Measurements from ENCODE around the gene FGF12. TPM values are rescaled to one million over a fixed set of nuclear protein-coding genes. Genes with fewer than 3 reads are reported as not detected.
A peak's percentile ranks its signal among the peaks of the same experiment; 100 is the strongest.

FGF12 gene
- polyA plus RNA-seq, 10 donors, result 1.3 to 6.5 (median 3.1) TPM

DNA sequence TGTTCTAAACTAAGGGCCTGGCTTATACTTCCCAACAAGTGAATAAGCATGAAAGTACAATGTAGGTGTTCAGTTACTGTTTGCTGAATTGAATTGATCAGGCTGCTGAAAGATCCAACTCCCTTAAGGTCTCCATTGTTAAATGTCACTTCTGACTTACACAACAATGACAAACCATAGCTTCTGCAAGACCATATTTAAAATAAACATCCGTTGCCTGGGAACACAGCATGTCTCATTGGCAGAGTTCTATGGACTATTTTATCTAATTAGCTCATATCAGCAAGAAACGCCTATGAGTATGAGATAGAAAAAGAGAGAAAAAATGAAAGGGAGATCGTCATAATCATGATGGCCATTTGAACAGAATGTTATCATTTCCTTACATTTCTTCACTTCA lies 605.4 kb downstream of the FGF12 start:
- no peak for DNase-seq

DNA sequence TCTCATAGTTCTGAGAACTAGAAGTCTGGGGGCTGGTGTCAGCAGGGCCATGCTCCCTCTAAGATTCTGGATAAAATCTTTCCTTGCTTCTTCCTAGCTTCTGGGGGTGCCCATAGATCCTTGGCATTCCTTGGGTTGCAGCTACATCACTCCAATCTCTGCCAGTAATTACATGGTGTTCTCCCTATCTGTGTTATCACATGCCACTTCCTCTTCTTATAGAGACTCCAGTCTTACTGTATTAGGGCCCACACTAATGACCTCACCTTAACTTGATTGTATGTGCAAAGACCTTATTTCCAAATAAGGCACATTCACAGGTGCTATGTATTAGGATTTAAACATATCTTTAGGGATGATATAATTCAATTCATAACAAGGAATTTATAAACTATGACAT lies 618.5 kb downstream of the FGF12 start:
- no peak for DNase-seq

DNA sequence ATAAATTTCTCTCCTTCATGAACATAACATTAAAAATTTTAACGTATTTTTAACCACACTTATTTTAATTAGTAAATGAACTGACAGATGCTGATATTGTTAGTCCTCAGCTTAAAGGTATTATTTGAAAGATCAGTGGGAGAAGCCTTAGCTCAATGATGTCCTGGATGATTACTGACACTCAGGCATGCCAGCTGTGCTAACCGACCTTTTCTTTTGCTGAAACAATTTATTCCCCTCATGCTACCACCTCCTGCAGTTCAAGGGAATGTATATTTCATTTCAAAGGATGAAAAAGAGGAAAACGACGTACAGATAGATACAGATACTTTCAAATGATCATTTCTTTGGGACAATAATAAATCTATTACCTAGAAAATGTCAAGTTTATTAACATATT lies 620.8 kb downstream of the FGF12 start:
- DNase-seq, result no peak

GRCh38 chr3:192092388-192093005 lies 634.8 kb downstream of the FGF12 start:
- DNase-seq, result no peak

DNA sequence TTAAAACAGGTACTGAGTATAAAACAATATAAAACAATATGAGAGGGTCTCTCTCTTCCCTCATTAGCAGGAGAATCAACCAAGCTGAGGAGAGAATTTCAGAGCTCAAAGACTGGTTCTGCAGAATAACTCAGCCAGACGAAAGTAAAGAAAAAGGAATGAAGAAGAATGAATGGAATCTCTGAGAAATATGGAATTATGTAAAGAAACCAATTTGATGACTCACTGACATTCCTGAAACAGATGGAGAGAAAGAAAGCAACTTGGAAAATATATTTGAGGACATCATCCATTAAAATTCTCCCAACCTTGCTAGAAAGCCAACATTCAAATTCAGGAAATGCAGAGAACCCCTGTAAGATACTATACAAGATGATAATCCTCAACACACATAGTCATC lies 635.5 kb downstream of the FGF12 start:
- DNase-seq, result peak in 1 of 3 donors; percentile 41

DNA sequence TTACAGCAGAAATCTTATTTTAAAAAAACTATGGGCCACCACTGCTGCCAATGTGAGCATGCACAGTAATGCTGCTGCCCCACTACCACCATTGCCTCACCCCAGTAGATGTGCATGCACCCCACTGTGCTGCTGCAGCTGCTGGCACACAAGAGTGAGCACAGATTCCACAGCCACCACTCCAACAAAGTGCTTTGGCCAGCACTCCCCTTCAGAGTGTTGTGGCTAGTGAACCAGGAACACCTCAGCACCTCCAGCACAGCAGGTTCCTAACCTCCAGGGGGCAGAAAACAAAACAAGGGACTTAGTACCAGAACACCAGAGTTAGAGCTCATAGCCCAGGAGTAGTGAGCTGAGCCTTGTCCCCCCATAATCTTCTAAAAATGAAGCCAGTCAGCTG lies 636.8 kb downstream of the FGF12 start:
- DNase-seq, result no peak

Other genes starting within 250 kb of the FGF12 start
- 10 to 100 TPM; 12.4 to 20.7 (median 16.7) TPM for gene MB21D2, start 190.3 kb upstream of the FGF12 start, polyA plus RNA-seq (ENCODE audit: insufficient read length in 10 of 10)